ENCODE data around the gene PTPRC.

DNA sequence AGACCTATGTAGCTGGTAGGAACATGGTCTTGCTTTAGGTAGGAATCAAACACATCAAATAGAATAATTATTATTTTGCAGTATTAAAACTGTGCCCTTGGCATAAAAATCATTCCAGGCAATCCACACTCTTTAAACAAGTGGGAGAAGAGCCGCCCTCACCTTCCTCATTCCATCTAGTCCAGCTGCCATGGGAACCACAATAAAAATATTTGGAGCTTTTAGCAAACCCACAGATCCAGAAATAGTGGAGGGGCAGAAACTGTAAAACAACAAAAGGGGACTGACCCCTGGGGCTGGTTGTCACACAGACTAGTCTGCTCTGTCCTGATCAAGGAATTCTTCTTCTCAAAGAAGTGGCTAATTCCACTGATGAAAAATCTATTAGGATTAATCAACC lies 61.6 kb downstream of the PTPRC start:
- no peak for TF ChIP-seq EZH2 (IDR thresholded peaks at IDR 0.05; ENCODE audit: insufficient read depth, poor library complexity, severe bottlenecking)
- no peak for TF ChIP-seq EZH2phosphoT487 (IDR thresholded peaks at IDR 0.05; ENCODE audit: insufficient read depth, low read depth)

Data from GM23248 (cell line).